ENCODE data around the gene COL21A1.
A peak's percentile ranks its signal among the peaks of the same experiment; 100 is the strongest.
"Not testable (repeated sequence)": the region's sequence is repeated elsewhere in the genome, so short reads cannot be mapped to it uniquely, and the experiment has no call there.

COL21A1 gene

DNA sequence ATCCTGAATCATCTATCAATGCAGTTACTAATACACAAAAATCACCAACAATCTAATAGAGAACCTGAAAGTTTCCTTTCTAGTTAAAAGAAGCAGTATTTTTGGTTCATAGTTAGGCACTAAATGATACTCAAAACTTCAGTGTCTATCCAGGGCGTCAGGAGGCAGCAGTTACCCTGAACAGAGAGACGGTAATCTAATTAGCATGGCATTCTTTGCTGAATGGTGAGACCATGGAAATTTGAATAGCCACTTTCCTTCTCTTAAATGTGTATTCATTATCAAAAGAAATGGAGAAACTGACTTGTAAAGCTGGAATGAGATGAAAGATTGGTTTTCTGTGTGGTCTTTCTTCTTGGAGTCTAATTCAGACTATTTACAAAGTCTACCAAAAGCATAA is 225.4 kb downstream of the COL21A1 start:
- H3K18ac ChIP-seq (ENCODE audit: low read length): no peak overlapping the region
- H4K8ac ChIP-seq (ENCODE audit: low read depth, low read length): no peak overlapping the region
- H3K36me3 ChIP-seq (ENCODE audit: control insufficient read depth, insufficient read depth, low read length): no peaks in the 10 kb centered on the region
- H3K27ac ChIP-seq (ENCODE audit: low read depth, low read length): no peak overlapping the region
- H3K56ac ChIP-seq (ENCODE audit: low read length): no peak overlapping the region
- no peaks in the 10 kb centered on the region for H3K27me3 ChIP-seq (ENCODE audit: insufficient read depth, low read length, poor library complexity)
- H2BK120ac ChIP-seq (ENCODE audit: low read depth, low read length): no peak overlapping the region
- no peak overlapping the region for H4K5ac ChIP-seq (ENCODE audit: low read length)
- H3K79me2 ChIP-seq (ENCODE audit: control insufficient read depth, insufficient read depth, low read length): no peaks in the 10 kb centered on the region
- WGBS (ENCODE audit: extremely low coverage, insufficient coverage, low lambda C conversion rate): no CpG with 5 or more reads among the region's 2 CpGs
- H2AK5ac ChIP-seq (ENCODE audit: low read length): no peak overlapping the region
- H3K4me1 ChIP-seq (ENCODE audit: control insufficient read depth, low read depth, low read length): no peaks in the 10 kb centered on the region
- no peak overlapping the region for H3K4ac ChIP-seq (ENCODE audit: low read depth, low read length)
- no peak overlapping the region for H3K23ac ChIP-seq (ENCODE audit: low read length)
- DNase-seq: peak; percentile 72
- no peak overlapping the region for H3K4me3 ChIP-seq (ENCODE audit: low read length)
- no peaks in the 10 kb centered on the region for H3K79me1 ChIP-seq (ENCODE audit: low read length)
- no peak overlapping the region for H3K9ac ChIP-seq (ENCODE audit: low read length)
- H2BK5ac ChIP-seq (ENCODE audit: low read length): no peak overlapping the region
- no peak overlapping the region for H3K4me2 ChIP-seq (ENCODE audit: low read length)
- no peak overlapping the region for H2BK15ac ChIP-seq (replicated peaks; ENCODE audit: low read depth)

DNA sequence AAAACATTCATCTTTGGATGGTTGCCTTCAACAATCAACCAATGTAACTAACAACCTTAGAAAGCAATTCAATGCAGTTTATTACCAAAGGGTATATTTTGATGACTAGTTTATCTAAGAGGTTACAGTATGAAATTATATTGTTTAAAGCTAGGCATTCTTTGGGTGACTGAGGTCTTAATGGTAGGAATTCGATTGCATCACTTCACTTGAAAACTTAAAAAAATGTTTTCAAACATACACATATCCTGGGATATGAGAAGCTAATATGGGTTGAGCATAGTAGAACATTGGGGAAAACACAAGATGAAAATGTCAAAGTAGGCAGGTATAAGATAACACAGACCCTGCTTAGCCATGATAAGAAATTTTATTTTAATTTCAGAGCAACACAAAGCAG is 227.4 kb downstream of the COL21A1 start:
- no CpG with 5 or more reads among the region's 1 CpG for WGBS (ENCODE audit: extremely low coverage, insufficient coverage, low lambda C conversion rate)

DNA sequence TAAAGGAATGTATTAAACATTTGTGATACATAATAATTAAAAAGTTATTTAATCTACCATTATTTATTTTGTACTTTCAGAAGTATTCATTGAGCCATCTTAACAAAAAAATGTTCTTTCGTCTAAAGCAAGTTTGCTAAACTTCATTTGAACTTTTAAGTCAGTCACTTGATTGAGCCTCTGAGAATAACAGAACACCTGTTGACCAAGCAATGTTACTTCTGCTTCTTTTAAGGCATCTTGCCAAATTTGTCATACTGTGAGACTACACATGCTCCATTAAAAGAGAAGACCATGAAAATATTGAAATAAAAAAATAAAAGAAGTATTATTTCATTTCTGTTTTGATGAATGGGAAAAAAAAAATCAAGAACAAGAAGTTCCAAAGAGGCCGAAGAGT is 230.2 kb downstream of the COL21A1 start:
- no peak overlapping the region for H2BK120ac ChIP-seq (ENCODE audit: low read depth, low read length)
- DNase-seq: no peak
- no peaks in the 10 kb centered on the region for H3K79me1 ChIP-seq (ENCODE audit: low read length)
- H3K18ac ChIP-seq (ENCODE audit: low read length): no peak overlapping the region
- no peak overlapping the region for H2BK5ac ChIP-seq (ENCODE audit: low read length)
- no peak overlapping the region for H2AK5ac ChIP-seq (ENCODE audit: low read length)
- no peak overlapping the region for H3K56ac ChIP-seq (ENCODE audit: low read length)
- no peak overlapping the region for H3K4ac ChIP-seq (ENCODE audit: low read depth, low read length)
- no peak overlapping the region for H3K27ac ChIP-seq (ENCODE audit: low read depth, low read length)
- H3K36me3 ChIP-seq (ENCODE audit: control insufficient read depth, insufficient read depth, low read length): no peaks in the 10 kb centered on the region
- H4K8ac ChIP-seq (ENCODE audit: low read depth, low read length): no peak overlapping the region
- H3K4me2 ChIP-seq (ENCODE audit: low read length): no peak overlapping the region
- no peak overlapping the region for H2BK15ac ChIP-seq (replicated peaks; ENCODE audit: low read depth)
- H3K4me1 ChIP-seq (ENCODE audit: control insufficient read depth, low read depth, low read length): no peaks in the 10 kb centered on the region
- no peaks in the 10 kb centered on the region for H3K27me3 ChIP-seq (ENCODE audit: insufficient read depth, low read length, poor library complexity)
- WGBS (ENCODE audit: extremely low coverage, insufficient coverage, low lambda C conversion rate): no CpG with 5 or more reads among the region's 2 CpGs
- H4K5ac ChIP-seq (ENCODE audit: low read length): no peak overlapping the region
- H3K9ac ChIP-seq (ENCODE audit: low read length): no peak overlapping the region
- H3K23ac ChIP-seq (ENCODE audit: low read length): no peak overlapping the region
- no peak overlapping the region for H3K4me3 ChIP-seq (ENCODE audit: low read length)
- no peaks in the 10 kb centered on the region for H3K79me2 ChIP-seq (ENCODE audit: control insufficient read depth, insufficient read depth, low read length)

More for the DNA sequence above, 227.4 kb downstream of the COL21A1 start:
- H2BK15ac ChIP-seq (replicated peaks; ENCODE audit: low read depth): no peak overlapping the region
- H3K79me1 ChIP-seq (ENCODE audit: low read length): no peaks in the 10 kb centered on the region
- H3K27me3 ChIP-seq (ENCODE audit: insufficient read depth, low read length, poor library complexity): no peaks in the 10 kb centered on the region
- no peak overlapping the region for H2BK120ac ChIP-seq (ENCODE audit: low read depth, low read length)
- no peaks in the 10 kb centered on the region for H3K36me3 ChIP-seq (ENCODE audit: control insufficient read depth, insufficient read depth, low read length)
- H3K27ac ChIP-seq (ENCODE audit: low read depth, low read length): no peak overlapping the region
- no peak for DNase-seq
- H2BK5ac ChIP-seq (ENCODE audit: low read length): no peak overlapping the region
- no peak overlapping the region for H2AK5ac ChIP-seq (ENCODE audit: low read length)
- no peak overlapping the region for H3K4ac ChIP-seq (ENCODE audit: low read depth, low read length)
- no peak overlapping the region for H3K23ac ChIP-seq (ENCODE audit: low read length)
- H4K8ac ChIP-seq (ENCODE audit: low read depth, low read length): no peak overlapping the region
- no peak overlapping the region for H4K5ac ChIP-seq (ENCODE audit: low read length)
- H3K56ac ChIP-seq (ENCODE audit: low read length): no peak overlapping the region
- H3K4me2 ChIP-seq (ENCODE audit: low read length): no peak overlapping the region
- no peak overlapping the region for H3K9ac ChIP-seq (ENCODE audit: low read length)
- H3K4me1 ChIP-seq (ENCODE audit: control insufficient read depth, low read depth, low read length): no peaks in the 10 kb centered on the region
- H3K18ac ChIP-seq (ENCODE audit: low read length): no peak overlapping the region
- H3K79me2 ChIP-seq (ENCODE audit: control insufficient read depth, insufficient read depth, low read length): no peaks in the 10 kb centered on the region
- H3K4me3 ChIP-seq (ENCODE audit: low read length): no peak overlapping the region

DNA sequence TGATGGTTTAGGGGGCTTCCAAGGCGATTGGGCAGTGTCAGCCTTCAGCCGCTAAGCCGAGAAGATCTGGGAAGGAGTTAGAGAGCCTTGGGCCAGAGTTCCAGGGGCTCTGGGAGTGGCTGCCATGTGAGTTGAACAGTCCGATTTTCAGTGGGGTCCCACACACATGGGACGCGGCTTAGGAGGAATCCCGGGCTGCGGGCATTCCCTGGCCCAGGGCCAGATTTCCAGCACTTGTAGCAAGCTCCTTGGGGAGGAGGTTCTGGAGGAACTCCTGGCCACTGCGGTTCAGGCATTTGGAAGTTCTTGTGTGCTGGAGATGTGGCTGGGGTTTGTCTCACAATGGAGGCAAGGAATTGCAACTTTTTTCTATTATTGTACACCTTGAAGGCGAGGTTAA is 233.3 kb downstream of the COL21A1 start:
- H3K9ac ChIP-seq (ENCODE audit: low read length); H3K18ac ChIP-seq (ENCODE audit: low read length); H2BK5ac ChIP-seq (ENCODE audit: low read length); H3K23ac ChIP-seq (ENCODE audit: low read length); H3K56ac ChIP-seq (ENCODE audit: low read length); H3K27me3 ChIP-seq (ENCODE audit: insufficient read depth, low read length, poor library complexity); H3K36me3 ChIP-seq (ENCODE audit: control insufficient read depth, insufficient read depth, low read length); H4K5ac ChIP-seq (ENCODE audit: low read length); H3K27ac ChIP-seq (ENCODE audit: low read depth, low read length); H3K4me2 ChIP-seq (ENCODE audit: low read length); H3K79me1 ChIP-seq (ENCODE audit: low read length); H3K4me1 ChIP-seq (ENCODE audit: control insufficient read depth, low read depth, low read length); H3K79me2 ChIP-seq (ENCODE audit: control insufficient read depth, insufficient read depth, low read length); H2BK15ac ChIP-seq (replicated peaks; ENCODE audit: low read depth); H2BK120ac ChIP-seq (ENCODE audit: low read depth, low read length); H3K4ac ChIP-seq (ENCODE audit: low read depth, low read length); H2AK5ac ChIP-seq (ENCODE audit: low read length); H4K8ac ChIP-seq (ENCODE audit: low read depth, low read length); DNase-seq; H3K4me3 ChIP-seq (ENCODE audit: low read length): not testable (repeated sequence)
- WGBS (ENCODE audit: extremely low coverage, insufficient coverage, low lambda C conversion rate): no CpG with 5 or more reads among the region's 10 CpGs

DNA sequence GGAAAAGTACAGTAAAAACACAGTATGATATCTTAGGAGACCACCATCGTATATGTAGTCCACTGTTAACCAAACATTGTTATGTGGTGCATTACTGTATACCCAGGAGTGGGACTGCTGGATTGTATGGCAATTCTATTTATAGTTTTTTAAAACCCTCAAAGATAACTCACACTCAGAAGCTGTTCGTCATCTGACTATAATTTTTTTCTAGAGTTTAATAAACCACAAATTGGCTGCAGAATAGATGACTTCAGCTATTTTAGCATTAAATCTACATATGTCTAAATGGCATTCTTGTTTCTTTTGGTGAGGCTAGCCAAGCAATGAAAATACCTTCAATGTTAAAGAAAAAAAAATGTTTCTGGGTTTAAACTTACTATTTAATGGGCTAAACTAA is 237.7 kb downstream of the COL21A1 start:
- H3K36me3 ChIP-seq (ENCODE audit: control insufficient read depth, insufficient read depth, low read length): no peaks in the 10 kb centered on the region
- no peak for DNase-seq
- no CpG with 5 or more reads among the region's 2 CpGs for WGBS (ENCODE audit: extremely low coverage, insufficient coverage, low lambda C conversion rate)
- no peak overlapping the region for H2BK5ac ChIP-seq (ENCODE audit: low read length)
- H3K56ac ChIP-seq (ENCODE audit: low read length): no peak overlapping the region
- no peak overlapping the region for H3K23ac ChIP-seq (ENCODE audit: low read length)
- H4K5ac ChIP-seq (ENCODE audit: low read length): no peak overlapping the region
- no peak overlapping the region for H3K18ac ChIP-seq (ENCODE audit: low read length)
- H2BK15ac ChIP-seq (replicated peaks; ENCODE audit: low read depth): no peak overlapping the region
- no peaks in the 10 kb centered on the region for H3K27me3 ChIP-seq (ENCODE audit: insufficient read depth, low read length, poor library complexity)
- H3K9ac ChIP-seq (ENCODE audit: low read length): no peak overlapping the region
- H3K79me2 ChIP-seq (ENCODE audit: control insufficient read depth, insufficient read depth, low read length): no peaks in the 10 kb centered on the region
- H3K4me3 ChIP-seq (ENCODE audit: low read length): no peak overlapping the region
- no peak overlapping the region for H2BK120ac ChIP-seq (ENCODE audit: low read depth, low read length)
- H3K27ac ChIP-seq (ENCODE audit: low read depth, low read length): no peak overlapping the region
- no peak overlapping the region for H3K4me2 ChIP-seq (ENCODE audit: low read length)
- H3K79me1 ChIP-seq (ENCODE audit: low read length): no peaks in the 10 kb centered on the region
- no peak overlapping the region for H3K4ac ChIP-seq (ENCODE audit: low read depth, low read length)
- no peaks in the 10 kb centered on the region for H3K4me1 ChIP-seq (ENCODE audit: control insufficient read depth, low read depth, low read length)
- no peak overlapping the region for H2AK5ac ChIP-seq (ENCODE audit: low read length)
- H4K8ac ChIP-seq (ENCODE audit: low read depth, low read length): no peak overlapping the region
